ENCODE results near the gene NBAS.

Gene NBAS

GRCh38 chr2:15136639-15137038 lies 424.5 kb downstream of the NBAS start:
- DNase-seq (ENCODE audit: low read depth in 2 of 2): no peak

DNA sequence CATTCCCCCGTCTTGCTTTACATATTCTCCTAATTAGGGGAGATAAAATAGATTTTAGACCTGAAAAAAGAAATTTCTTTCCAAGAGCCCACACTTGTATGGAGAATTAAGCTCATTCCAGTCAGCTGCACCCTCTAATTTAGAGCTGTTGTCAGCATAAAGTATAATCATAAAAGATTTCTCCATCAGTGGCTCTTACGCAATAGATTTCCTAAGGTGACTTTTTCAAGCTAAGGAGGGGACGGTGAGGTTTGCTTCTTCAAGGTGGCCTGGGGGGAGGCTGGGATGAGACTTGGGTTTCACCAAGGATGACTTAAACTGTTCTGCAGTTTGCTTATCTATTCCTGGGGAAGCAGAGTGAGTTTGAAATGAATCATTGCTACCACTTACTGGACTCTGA lies 426.2 kb downstream of the NBAS start:
- no peak for DNase-seq (ENCODE audit: low read depth in 2 of 2)

- no peak for DNase-seq (ENCODE audit: low read depth in 2 of 2)
Observed at GRCh38 chr2:15133461-15133860, 427.7 kb downstream of the NBAS start.

GRCh38 chr2:15128846-15129245 lies 432.3 kb downstream of the NBAS start:
- no peak for DNase-seq (ENCODE audit: low read depth in 2 of 2)

- DNase-seq (ENCODE audit: low read depth in 2 of 2): no peak
Observed at GRCh38 chr2:15127876-15128275, 433.3 kb downstream of the NBAS start.

DNA sequence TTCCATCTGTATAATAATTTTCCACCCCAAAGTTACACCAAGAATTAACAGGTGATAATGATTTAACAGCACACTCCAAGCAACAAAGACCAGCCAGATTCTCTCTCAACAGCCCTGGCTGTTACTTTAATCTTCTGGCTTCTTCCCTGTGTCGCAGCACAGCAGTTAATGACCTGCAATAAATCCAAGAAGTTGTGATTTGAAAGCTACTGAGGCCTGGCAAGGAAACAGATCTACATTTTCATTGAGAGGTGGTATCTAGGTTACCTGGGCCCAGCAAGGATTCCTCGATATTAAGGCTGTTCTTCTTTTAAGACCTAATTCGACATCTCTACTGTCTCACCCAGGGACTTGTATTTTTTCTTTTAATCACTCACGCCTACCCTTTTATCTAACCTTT lies 433.8 kb downstream of the NBAS start:
- DNase-seq (ENCODE audit: low read depth in 2 of 2): no peak

DNA sequence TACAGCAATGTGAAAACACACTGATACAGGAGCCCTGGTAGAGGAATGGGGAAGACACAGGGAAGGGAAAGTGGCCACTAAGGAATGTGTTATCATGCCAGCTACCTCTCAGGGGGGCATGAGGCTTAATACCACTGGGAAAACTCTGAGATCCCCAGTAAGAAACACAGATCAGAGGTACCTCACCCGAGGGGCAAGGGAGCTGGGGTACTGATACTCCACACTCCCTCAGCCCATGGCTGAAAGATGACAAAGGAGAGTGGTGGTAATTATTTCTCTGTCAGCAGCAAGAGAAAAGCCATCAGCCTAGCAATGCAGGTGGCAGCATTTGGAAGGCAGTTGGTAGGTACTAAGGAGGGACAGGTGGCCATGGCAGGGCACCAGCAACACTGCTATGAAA lies 434.8 kb downstream of the NBAS start:
- DNase-seq (ENCODE audit: low read depth in 2 of 2): no peak

DNA sequence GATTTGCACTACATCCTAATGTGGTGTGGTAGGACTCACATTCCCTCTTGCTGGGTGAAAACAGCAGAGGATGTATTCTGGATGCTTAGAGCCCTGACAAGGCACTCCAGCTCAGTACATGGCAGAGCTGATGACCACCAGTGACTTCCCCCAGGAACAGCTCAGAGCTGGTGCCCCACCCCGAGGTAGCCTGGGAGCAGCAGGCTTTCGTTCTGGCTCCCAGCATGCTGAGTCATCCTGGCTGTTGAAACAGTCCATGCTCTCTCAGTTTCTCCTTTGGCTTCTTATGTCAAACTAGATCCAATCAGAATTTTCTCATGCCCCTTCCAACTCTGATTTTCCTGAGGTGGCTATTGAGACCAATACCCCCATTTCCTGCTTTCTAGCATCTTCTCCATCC lies 438.2 kb downstream of the NBAS start:
- DNase-seq (ENCODE audit: low read depth in 2 of 2): no peak

GRCh38 chr2:15120631-15121030 lies 440.5 kb downstream of the NBAS start:
- no peak for DNase-seq (ENCODE audit: low read depth in 2 of 2)

GRCh38 chr2:15119722-15120175 lies 441.4 kb downstream of the NBAS start:
- no peak for DNase-seq (ENCODE audit: low read depth in 2 of 2)

DNA sequence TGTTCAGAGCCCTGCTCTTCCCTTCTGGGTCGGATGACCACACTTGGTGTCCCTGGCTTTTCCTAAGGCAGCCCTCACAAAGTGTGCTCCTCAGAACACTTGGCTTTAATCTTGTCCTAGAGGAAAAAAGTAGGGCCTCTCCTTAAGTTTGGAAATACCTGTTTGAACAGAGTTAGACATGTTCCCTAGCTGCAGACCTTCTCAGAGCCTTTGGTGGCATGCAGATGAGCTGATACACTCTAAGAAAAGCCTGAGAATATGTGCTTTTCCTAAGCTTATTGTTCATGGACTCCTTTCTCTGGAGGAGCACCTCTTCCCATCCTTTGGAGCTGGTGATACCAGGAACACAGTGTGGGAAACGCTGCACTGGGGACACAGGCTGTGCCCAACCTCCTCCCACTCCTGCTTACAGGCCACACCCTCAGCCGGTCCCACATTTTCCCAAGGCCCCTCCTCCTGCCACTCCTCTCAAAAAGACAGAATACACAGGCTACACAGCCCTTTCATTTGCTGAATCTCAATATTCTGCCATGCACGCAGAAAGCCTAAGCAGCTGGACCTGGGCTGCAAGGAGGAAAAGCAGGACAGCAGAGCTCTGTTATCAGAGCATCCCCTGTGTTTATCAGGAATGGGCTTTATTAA lies 443.6 kb downstream of the NBAS start:
- no peak for DNase-seq (ENCODE audit: low read depth in 2 of 2)

Measured in fibroblast of skin of left quadriceps (primary cell).